H1 (cell line): ENCODE results near the gene GAB2.

Experiments used
- BACH1 ChIP-seq: IDR thresholded peaks from 2 replicates; pipeline ENCODE4 v1.6.1; 2012; ENCODE audit warnings: low read length, improper control_type of control experiment
- EGR1 ChIP-seq: IDR thresholded peaks from 2 replicates; pipeline ENCODE4 v1.6.1; 2011; ENCODE audit warnings: low read depth, low read length, borderline replicate concordance
- EZH2 ChIP-seq: fragments of 200-600 bp; sonication (generic); IDR thresholded peaks from 2 replicates; pipeline ENCODE4 v1.7.1; 2012; ENCODE audit warnings: low read depth, mild to moderate bottlenecking, moderate library complexity, low read length, inconsistent platforms; ENCODE audit not compliant: severe bottlenecking
- HDAC6 ChIP-seq: IDR thresholded peaks from one replicate; pipeline ENCODE4 v1.7.1; 2012; ENCODE audit warnings: low read depth, mild to moderate bottlenecking, inconsistent platforms, low read length, moderate library complexity
- KDM5A ChIP-seq: fragments of 200-600 bp; IDR thresholded peaks from 2 replicates; pipeline ENCODE4 v1.7.1; 2012; ENCODE audit warnings: mild to moderate bottlenecking, low read length, inconsistent platforms, mixed read lengths
- RAD21 ChIP-seq, 2 experiments: IDR thresholded peaks in 1 of 2; conservative IDR thresholded peaks in 1 of 2; 2 replicates each; pipeline ENCODE4 v1.6.1; 2011; ENCODE audit warnings: low read depth in 2 of 2, low read length in 2 of 2, improper control_type of control experiment in 1 of 2, inconsistent platforms in 1 of 2, mild to moderate bottlenecking in 1 of 2, moderate library complexity in 1 of 2
- SP2 ChIP-seq: IDR thresholded peaks from 2 replicates; pipeline ENCODE4 v1.6.1; 2012; ENCODE audit warnings: mild to moderate bottlenecking, low read length, inconsistent platforms
- SRF ChIP-seq: IDR thresholded peaks from 2 replicates; pipeline ENCODE4 v1.6.1; 2011; ENCODE audit warnings: mild to moderate bottlenecking, low read depth, low read length, moderate library complexity
- TAF7 ChIP-seq: optimal IDR thresholded peaks from 2 replicates; pipeline ENCODE3; 2011; ENCODE audit warnings: low read depth, mild to moderate bottlenecking, inconsistent platforms, low read length, moderate library complexity, borderline replicate concordance
- TF ChIP-seq, protein P1 (sequence below), 3 experiments: IDR thresholded peaks; 1 replicate in 2 of 3; 2 replicates in 1 of 3; pipeline versions ENCODE4 v1.5.1 to v1.6.1; 2011; ENCODE audit warnings: low read length in 3 of 3, mild to moderate bottlenecking in 3 of 3, inconsistent platforms in 2 of 3, low read depth in 1 of 3, moderate library complexity in 1 of 3; ENCODE audit not compliant: insufficient read depth in 1 of 3; ENCODE audit errors: control extremely low read depth in 1 of 3
- TF ChIP-seq, protein P2 (sequence below): IDR thresholded peaks from 2 replicates; pipeline ENCODE4 v1.6.1; 2012; ENCODE audit warnings: inconsistent platforms

- TF ChIP-seq BACH1 (no peak), EGR1 (no peak), HDAC6 (no peak), TAF7 (no peak), KDM5A (no peak), SRF (no peak), EZH2 (no peak), SP2 (no peak), RAD21 (IDR thresholded peaks at IDR 0.05 in 1 of 2, conservative IDR thresholded peaks at IDR 0.05 in 1 of 2; ENCODE audit: low read depth in 2 of 2, low read length in 2 of 2) (no peak)
- TF ChIP-seq, protein P1, sequence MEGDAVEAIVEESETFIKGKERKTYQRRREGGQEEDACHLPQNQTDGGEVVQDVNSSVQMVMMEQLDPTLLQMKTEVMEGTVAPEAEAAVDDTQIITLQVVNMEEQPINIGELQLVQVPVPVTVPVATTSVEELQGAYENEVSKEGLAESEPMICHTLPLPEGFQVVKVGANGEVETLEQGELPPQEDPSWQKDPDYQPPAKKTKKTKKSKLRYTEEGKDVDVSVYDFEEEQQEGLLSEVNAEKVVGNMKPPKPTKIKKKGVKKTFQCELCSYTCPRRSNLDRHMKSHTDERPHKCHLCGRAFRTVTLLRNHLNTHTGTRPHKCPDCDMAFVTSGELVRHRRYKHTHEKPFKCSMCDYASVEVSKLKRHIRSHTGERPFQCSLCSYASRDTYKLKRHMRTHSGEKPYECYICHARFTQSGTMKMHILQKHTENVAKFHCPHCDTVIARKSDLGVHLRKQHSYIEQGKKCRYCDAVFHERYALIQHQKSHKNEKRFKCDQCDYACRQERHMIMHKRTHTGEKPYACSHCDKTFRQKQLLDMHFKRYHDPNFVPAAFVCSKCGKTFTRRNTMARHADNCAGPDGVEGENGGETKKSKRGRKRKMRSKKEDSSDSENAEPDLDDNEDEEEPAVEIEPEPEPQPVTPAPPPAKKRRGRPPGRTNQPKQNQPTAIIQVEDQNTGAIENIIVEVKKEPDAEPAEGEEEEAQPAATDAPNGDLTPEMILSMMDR (IDR thresholded peaks at IDR 0.05; ENCODE audit: control extremely low read depth in 1 of 3, insufficient read depth in 1 of 3, low read depth in 1 of 3, low read length in 3 of 3): no peak
- TF ChIP-seq, protein P2, sequence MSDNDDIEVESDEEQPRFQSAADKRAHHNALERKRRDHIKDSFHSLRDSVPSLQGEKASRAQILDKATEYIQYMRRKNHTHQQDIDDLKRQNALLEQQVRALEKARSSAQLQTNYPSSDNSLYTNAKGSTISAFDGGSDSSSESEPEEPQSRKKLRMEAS: no peak
Measured at GRCh38 chr11:78450866-78451265, 33.2 kb upstream of the GAB2 start.
